HG02938 (cell line): ENCODE measurements around the gene SLC15A1.
A peak's percentile ranks its signal among the peaks of the same experiment; 100 is the strongest.

Experiments used
- ATAC-seq: cut with Tn5 transposase; IDR thresholded peaks from one replicate; pipeline ENCODE4 v1.9.1; 2021; ENCODE audit warnings: mild to moderate bottlenecking, moderate library complexity; ENCODE audit not compliant: unreplicated experiment

Gene SLC15A1

GRCh38 chr13:98781905-98782304, 29.4 kb upstream of the SLC15A1 start:
- ATAC-seq: no peak

DNA sequence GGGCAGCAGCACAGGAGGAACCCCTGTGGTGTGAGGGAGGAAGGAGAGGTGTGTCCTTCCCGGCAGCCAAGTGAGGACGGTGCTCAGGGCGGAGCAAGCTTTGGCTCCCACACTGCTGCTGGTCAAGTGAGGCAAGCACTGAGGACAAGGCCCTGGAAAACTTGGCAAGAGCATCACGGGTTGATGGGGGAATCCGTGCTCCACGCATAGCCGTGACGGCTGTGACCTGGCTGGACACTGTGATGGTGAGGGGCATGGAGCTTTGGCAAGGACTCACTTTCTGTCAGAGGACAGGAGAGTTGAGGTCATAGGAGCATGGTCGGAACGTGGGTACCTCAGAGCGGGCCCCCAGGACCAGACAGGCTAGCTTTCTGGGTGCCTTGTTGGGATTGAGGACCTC, 29.0 kb upstream of the SLC15A1 start:
- no peak for ATAC-seq

GRCh38 chr13:98781045-98781444, 28.6 kb upstream of the SLC15A1 start:
- ATAC-seq: no peak

GRCh38 chr13:98780451-98780850, 28.0 kb upstream of the SLC15A1 start:
- no peak for ATAC-seq

GRCh38 chr13:98779695-98780094, 27.2 kb upstream of the SLC15A1 start:
- no peak for ATAC-seq

DNA sequence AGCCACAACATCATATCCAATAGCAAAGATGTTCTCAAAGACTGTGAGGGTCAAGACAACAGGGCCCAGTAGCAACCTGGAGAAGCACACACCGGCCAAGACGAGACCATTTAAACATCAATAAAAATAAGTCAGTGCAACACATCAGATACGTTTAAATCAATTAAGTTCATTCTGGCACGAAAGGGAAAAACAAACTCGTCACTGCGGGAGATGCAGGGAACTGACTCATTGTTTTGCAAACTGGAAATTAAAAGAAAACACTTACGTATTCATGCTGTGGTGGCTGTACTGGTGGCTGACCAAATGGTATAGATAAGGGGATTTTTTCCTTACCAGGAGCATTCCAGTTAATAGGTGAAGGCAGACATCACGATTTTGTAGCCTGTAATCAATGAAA, 26.3 kb upstream of the SLC15A1 start:
- no peak for ATAC-seq

DNA sequence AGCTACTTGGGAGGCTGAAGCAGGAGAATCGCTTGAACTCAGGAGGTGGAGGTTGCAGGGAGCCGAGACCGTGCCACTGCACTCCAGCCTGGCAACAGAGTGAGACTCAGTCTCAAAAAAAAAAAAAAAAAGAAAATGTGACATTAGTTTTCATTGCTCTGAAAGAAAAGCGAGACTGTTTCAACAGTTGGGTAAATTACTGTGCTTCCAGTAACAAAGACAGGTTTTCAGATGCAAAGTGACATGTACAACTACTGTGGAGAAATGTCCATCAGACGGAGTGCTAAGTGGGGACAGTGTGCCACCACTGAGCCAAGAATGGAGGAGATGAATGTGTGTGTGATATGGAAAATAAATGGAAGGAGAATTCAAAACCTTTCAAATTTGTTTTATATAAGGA, 24.2 kb upstream of the SLC15A1 start:
- no peak for ATAC-seq

- ATAC-seq: no peak
These were observed 23.5 kb upstream of the SLC15A1 start for GRCh38 chr13:98775844-98776598.

DNA sequence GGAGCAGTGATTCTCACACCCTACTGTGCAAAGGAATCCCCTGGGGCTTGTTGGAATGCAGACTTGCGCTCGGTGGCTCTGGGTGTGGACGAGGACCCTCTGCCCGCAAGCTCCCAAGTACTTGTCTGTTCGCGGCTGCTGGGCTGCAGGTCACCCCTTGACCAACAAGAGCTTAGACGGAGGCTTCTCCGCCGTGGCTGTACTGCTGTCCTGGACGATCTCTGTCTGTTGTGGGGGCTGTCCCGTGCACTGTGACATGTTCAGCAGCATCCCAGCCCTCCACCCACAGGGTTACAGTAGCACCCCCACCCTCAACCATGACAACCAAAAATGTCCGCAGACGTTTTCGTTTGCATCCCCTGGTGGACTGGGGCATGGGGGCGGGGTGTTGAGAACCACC, 22.9 kb upstream of the SLC15A1 start:
- ATAC-seq: no peak

GRCh38 chr13:98774776-98775175, 22.3 kb upstream of the SLC15A1 start:
- ATAC-seq: no peak

DNA sequence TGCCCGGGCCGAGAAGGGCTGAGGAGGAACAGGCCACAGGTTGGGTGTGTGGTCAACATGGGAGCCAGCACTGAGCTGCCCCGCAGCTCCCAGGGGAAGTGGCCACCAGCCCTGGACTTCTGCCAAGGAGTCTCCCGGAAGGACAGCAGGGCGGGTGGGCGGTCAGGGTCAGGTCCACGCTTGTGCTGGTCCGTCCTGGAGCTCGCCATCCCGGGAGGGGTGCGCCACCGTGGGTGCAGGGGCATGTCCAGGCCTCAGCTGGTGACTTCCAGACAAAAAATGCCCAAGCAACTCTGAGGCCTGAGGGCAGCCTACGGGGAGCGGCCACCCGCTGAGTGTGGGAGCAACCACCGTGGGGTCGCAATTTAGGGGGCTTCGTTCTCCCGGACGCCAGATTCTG, 21.4 kb upstream of the SLC15A1 start:
- ATAC-seq: no peak

GRCh38 chr13:98772794-98773452, 20.5 kb upstream of the SLC15A1 start:
- no peak for ATAC-seq

DNA sequence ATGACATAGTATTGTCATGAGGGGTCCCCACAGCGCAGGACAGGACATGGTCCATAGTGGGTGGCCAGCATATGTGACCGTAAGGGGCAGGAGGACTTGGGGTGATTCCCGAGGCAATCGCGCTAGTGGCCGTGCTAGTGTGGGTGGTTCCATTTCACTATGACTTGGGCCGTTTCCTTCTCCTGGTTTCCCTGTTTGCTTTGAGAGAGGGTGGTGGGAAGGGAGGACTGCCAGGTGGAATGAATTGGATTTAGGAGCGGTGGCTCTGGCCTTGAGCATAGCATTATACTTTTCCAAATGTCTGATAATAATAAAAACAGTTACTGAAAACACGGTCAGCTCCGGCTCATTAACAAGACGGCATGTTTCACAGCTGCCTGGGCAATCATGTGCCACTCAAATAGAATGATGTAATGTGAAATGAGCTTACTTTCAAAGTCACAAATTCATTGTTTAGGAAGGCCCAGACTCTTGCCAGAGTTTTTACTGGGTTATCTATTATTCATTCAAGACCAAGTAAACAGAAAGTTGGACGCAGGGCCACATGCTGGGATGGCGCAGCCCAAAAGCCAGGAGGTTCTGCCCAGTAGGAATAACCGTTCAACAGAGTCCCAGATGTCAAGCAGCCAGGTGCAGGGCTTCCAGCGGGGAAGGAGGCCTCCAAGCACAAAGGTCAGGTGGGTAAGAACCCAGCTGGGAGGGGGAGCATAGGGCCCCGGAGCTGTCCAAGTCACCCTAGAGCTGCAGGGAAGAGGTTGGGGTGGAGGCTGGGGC, 19.6 kb upstream of the SLC15A1 start:
- no peak for ATAC-seq

- ATAC-seq: no peak
These were observed 17.3 kb upstream of the SLC15A1 start for GRCh38 chr13:98769736-98770135.

- ATAC-seq: no peak
These were observed 16.1 kb upstream of the SLC15A1 start for GRCh38 chr13:98768522-98768921.

DNA sequence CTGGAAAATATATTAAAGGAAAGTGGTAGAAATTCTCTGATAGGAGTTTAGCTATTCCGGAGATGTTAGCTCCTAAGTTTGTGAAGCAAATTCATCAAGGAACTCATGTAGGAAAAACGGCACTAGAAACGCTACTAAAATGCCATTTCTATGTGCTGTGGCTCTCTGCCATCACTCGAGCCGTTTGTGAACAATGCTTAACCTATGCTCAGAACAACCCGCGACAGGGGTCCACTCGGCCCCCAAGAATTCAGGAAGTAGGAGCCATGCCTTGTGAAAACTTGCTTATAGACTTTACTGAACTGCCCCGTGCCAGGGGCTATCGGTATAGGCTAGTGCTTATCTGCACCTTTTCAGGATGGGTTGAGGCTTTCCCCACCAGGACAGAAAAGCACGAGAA, 14.2 kb upstream of the SLC15A1 start:
- ATAC-seq: no peak

DNA sequence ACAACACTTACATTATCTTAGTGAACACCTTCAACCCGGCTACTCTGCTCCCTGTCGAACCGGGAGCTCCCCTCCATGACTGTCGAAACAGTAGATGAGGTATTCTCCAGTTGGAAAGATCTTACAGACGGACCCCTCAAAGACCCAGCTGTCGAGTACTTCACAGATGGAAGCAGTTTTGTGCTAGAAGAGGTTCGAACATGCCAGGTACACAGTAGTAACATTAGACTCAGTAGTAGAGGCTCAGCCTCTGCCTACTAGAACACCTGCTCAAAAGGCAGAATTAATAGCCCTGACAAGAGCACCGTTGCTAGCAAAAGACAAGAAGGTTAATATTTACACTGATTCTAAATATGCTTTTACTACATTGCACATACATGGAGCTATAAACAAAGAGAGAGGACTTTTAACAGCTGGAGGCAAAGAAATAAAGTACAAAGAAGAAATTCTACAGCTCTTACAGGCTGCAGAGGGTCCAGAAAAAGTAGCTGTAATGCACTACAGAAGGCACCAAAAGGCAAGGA, 13.6 kb upstream of the SLC15A1 start:
- ATAC-seq: no peak

DNA sequence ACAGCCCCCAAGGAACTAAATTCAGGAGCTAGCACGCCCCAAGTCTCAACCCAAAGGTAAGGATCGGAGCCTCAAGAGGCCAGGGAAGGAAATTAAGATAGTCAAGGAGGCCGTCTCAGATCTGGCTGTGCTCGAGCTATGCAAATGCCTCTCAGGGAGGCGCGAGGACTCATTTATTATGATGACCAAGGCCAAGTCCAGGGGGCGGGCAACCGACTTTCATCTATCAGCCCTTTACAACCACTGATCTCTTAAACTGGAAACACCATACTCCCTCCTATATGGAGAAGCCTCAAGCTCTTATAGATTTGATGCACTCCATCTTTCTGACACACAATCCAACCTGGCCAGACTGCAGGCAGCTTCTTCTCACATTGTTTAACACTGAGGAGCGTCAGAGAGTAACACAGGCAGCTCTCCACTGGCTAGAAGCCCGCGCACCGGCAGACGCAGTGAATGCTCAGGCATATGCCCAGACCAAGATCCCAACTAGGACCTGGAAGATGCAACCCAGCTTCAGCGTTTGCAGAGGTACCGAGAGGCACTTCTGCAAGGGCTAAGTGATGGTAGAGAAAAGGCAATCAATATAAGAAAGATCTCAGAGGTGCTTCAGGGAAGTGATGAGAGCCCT, 9.6 kb upstream of the SLC15A1 start:
- no peak for ATAC-seq

GRCh38 chr13:98761126-98761985, 8.9 kb upstream of the SLC15A1 start:
- peak; percentile 62 for ATAC-seq

GRCh38 chr13:98755729-98756128, 3.3 kb upstream of the SLC15A1 start:
- no peak for ATAC-seq
